HG02571 (cell line): ENCODE measurements around the gene THRB.

Experiments
- ATAC-seq: cut with Tn5 transposase; IDR thresholded peaks from one replicate; pipeline ENCODE4 v1.9.1; 2021; ENCODE audit warnings: mild to moderate bottlenecking, moderate library complexity; ENCODE audit not compliant: unreplicated experiment

The THRB gene

GRCh38 chr3:24316887-24317383 lies 177.7 kb downstream of the THRB start:
- ATAC-seq: no peak

- ATAC-seq: no peak
Observed at GRCh38 chr3:24315971-24316370, 178.7 kb downstream of the THRB start.

- no peak for ATAC-seq
Observed at GRCh38 chr3:24315356-24315755, 179.3 kb downstream of the THRB start.

- no peak for ATAC-seq
Observed at GRCh38 chr3:24311881-24312280, 182.8 kb downstream of the THRB start.

GRCh38 chr3:24310887-24311286 lies 183.8 kb downstream of the THRB start:
- no peak for ATAC-seq

GRCh38 chr3:24306518-24306917 lies 188.1 kb downstream of the THRB start:
- no peak for ATAC-seq

GRCh38 chr3:24305795-24306467 lies 188.7 kb downstream of the THRB start:
- ATAC-seq: no peak

- ATAC-seq: no peak
Observed at GRCh38 chr3:24303057-24303754, 191.4 kb downstream of the THRB start.

- ATAC-seq: no peak
Observed at GRCh38 chr3:24302396-24302795, 192.3 kb downstream of the THRB start.

- ATAC-seq: no peak
Observed at GRCh38 chr3:24300949-24301348, 193.7 kb downstream of the THRB start.

GRCh38 chr3:24299806-24300626 lies 194.6 kb downstream of the THRB start:
- no peak for ATAC-seq

- ATAC-seq: no peak
Observed at GRCh38 chr3:24299246-24299805, 195.3 kb downstream of the THRB start.

GRCh38 chr3:24296441-24297205 lies 198.0 kb downstream of the THRB start:
- ATAC-seq: no peak

GRCh38 chr3:24294150-24294549 lies 200.5 kb downstream of the THRB start:
- no peak for ATAC-seq

- no peak for ATAC-seq
Observed at GRCh38 chr3:24291646-24292045, 203.0 kb downstream of the THRB start.

- ATAC-seq: no peak
Observed at GRCh38 chr3:24290596-24290995, 204.1 kb downstream of the THRB start.

GRCh38 chr3:24288496-24289236 lies 206.0 kb downstream of the THRB start:
- ATAC-seq: no peak

- no peak for ATAC-seq
Observed at GRCh38 chr3:24287755-24288450, 206.7 kb downstream of the THRB start.

GRCh38 chr3:24286405-24286804 lies 208.2 kb downstream of the THRB start:
- ATAC-seq: no peak
